Measurements from ENCODE around the gene PIK3C2G.

PIK3C2G gene

GRCh38 chr12:18676141-18676540 lies 414.8 kb downstream of the PIK3C2G start:
- no peak overlapping the region for H3K4me3 ChIP-seq (ENCODE audit: low read depth in 1 of 2, low read length in 2 of 2)
- no peaks in the 10 kb centered on the region for H3K27me3 ChIP-seq (ENCODE audit: insufficient read depth, low read length, poor library complexity)
- no peaks in the 10 kb centered on the region for H3K36me3 ChIP-seq (ENCODE audit: insufficient read depth, low read length)
- TF ChIP-seq EZH2 (IDR thresholded peaks at IDR 0.05; ENCODE audit: borderline replicate concordance, low read depth, low read length, severe bottlenecking): no peak
- no peak for TF ChIP-seq CTCF (IDR thresholded peaks at IDR 0.05; ENCODE audit: borderline replicate concordance, extremely low read depth, low read length, poor library complexity, severe bottlenecking)
- no peaks in the 10 kb centered on the region for H3K9me3 ChIP-seq (ENCODE audit: insufficient read depth, low read length, severe bottlenecking)
- H2AFZ ChIP-seq (ENCODE audit: low read depth, low read length): no peak overlapping the region
- ATAC-seq (ENCODE audit: insufficient read depth, low read depth) (no peak), DNase-seq (no peak)
- H3K27ac ChIP-seq (ENCODE audit: low read length): no peak overlapping the region
- H3K9ac ChIP-seq (ENCODE audit: low read depth, low read length): no peak overlapping the region
- H3K79me2 ChIP-seq (ENCODE audit: insufficient read depth, low read length): no peaks in the 10 kb centered on the region
- H3K4me2 ChIP-seq (ENCODE audit: insufficient read depth, low read length): no peak overlapping the region
- no peaks in the 10 kb centered on the region for H3K4me1 ChIP-seq (ENCODE audit: insufficient read depth, low read length)
- no peaks in the 10 kb centered on the region for H4K20me1 ChIP-seq (ENCODE audit: insufficient read depth, low read length)

GRCh38 chr12:18676996-18677588 lies 415.8 kb downstream of the PIK3C2G start:
- Histone ChIP-seq H3K27ac (ENCODE audit: low read length) (no peak overlapping the region), H3K4me2 (ENCODE audit: insufficient read depth, low read length) (no peak overlapping the region), H3K4me1 (ENCODE audit: insufficient read depth, low read length) (no peaks in the 10 kb centered on the region), H3K4me3 (ENCODE audit: low read depth in 1 of 2, low read length in 2 of 2) (no peak overlapping the region), H3K9ac (ENCODE audit: low read depth, low read length) (no peak overlapping the region), H3K9me3 (ENCODE audit: insufficient read depth, low read length, severe bottlenecking) (no peaks in the 10 kb centered on the region), H3K79me2 (ENCODE audit: insufficient read depth, low read length) (no peaks in the 10 kb centered on the region), H4K20me1 (ENCODE audit: insufficient read depth, low read length) (no peaks in the 10 kb centered on the region), H2AFZ (ENCODE audit: low read depth, low read length) (no peak overlapping the region), H3K36me3 (ENCODE audit: insufficient read depth, low read length) (no peaks in the 10 kb centered on the region), H3K27me3 (ENCODE audit: insufficient read depth, low read length, poor library complexity) (no peaks in the 10 kb centered on the region)
- no peak for DNase-seq
- TF ChIP-seq EZH2 (IDR thresholded peaks at IDR 0.05; ENCODE audit: borderline replicate concordance, low read depth, low read length, severe bottlenecking) (no peak), CTCF (IDR thresholded peaks at IDR 0.05; ENCODE audit: borderline replicate concordance, extremely low read depth, low read length, poor library complexity, severe bottlenecking) (no peak)
- ATAC-seq (ENCODE audit: insufficient read depth, low read depth): no peak

- no peaks in the 10 kb centered on the region for H3K27me3 ChIP-seq (ENCODE audit: insufficient read depth, low read length, poor library complexity)
- no peak overlapping the region for H3K4me2 ChIP-seq (ENCODE audit: insufficient read depth, low read length)
- ATAC-seq (ENCODE audit: insufficient read depth, low read depth) (no peak), DNase-seq (no peak)
- TF ChIP-seq EZH2 (IDR thresholded peaks at IDR 0.05; ENCODE audit: borderline replicate concordance, low read depth, low read length, severe bottlenecking): no peak
- TF ChIP-seq CTCF (IDR thresholded peaks at IDR 0.05; ENCODE audit: borderline replicate concordance, extremely low read depth, low read length, poor library complexity, severe bottlenecking): no peak
- no peak overlapping the region for H3K9ac ChIP-seq (ENCODE audit: low read depth, low read length)
- no peaks in the 10 kb centered on the region for H4K20me1 ChIP-seq (ENCODE audit: insufficient read depth, low read length)
- H3K79me2 ChIP-seq (ENCODE audit: insufficient read depth, low read length): no peaks in the 10 kb centered on the region
- H3K27ac ChIP-seq (ENCODE audit: low read length): no peak overlapping the region
- H3K36me3 ChIP-seq (ENCODE audit: insufficient read depth, low read length): no peaks in the 10 kb centered on the region
- no peak overlapping the region for H3K4me3 ChIP-seq (ENCODE audit: low read depth in 1 of 2, low read length in 2 of 2)
- no peaks in the 10 kb centered on the region for H3K9me3 ChIP-seq (ENCODE audit: insufficient read depth, low read length, severe bottlenecking)
- H3K4me1 ChIP-seq (ENCODE audit: insufficient read depth, low read length): no peaks in the 10 kb centered on the region
- H2AFZ ChIP-seq (ENCODE audit: low read depth, low read length): no peak overlapping the region
Measured at GRCh38 chr12:18681818-18682217, 420.5 kb downstream of the PIK3C2G start.

Measured in DND-41 (cell line).